Measurements from ENCODE around the gene SUGCT. TPM values are rescaled to one million over a fixed set of nuclear protein-coding genes. Genes with fewer than 3 reads are reported as not detected.
A peak's percentile ranks its signal among the peaks of the same experiment; 100 is the strongest.
"Not testable (repeated sequence)": the region's sequence is repeated elsewhere in the genome, so short reads cannot be mapped to it uniquely, and the experiment has no call there.

SUGCT gene
- total RNA-seq, 2 experiments from 2014 or later: 0.21 to 0.61 TPM

DNA sequence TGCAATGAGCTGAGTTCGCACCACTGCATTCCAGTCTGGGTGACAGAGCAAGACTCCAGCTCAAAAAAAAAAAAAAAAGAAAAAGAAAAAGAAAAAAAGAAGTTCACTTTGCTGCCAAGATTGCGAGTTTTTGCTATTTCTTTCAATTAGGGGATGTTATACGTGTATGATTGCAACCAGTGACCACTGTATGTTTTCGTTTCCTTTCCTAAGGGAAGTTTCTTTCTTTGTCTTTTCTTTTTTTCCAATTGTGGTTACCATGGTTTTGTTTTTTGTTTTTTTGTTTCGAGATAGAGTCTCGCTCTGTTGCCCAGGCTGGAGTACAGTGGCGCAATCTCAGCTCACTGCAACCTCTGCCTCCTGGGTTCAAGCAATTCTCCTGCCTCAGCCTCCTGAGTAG, 16.6 kb upstream of the SUGCT start:
- H3K4me3 Mint-ChIP-seq; ATAC-seq; H3K27ac Mint-ChIP-seq; DNase-seq; CTCF ChIA-PET; H3K4me1 Mint-ChIP-seq; H3K9me3 Mint-ChIP-seq (ENCODE audit: low read depth); H3K27me3 Mint-ChIP-seq; H3K36me3 Mint-ChIP-seq: not testable (repeated sequence)

DNA sequence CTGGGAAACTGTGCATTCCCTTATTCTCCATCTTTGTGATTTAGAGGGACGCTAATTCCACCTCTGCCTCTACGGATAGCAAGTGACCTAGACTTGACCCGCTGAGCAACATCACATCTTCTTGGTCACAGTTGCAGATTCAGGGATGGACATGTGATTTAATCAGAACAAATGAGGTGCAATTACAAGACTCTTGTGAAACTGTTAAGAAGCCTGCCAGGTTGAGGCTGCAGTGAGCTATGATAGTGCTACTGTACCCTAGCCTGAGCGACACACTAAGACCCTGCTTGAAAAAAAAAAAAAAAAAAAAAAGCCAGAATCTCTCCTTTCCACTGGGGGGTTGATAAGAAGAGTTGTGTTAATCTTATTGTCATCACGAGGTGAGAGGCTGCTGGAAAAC, 14.8 kb upstream of the SUGCT start:
- no peak overlapping the region for H3K27ac Mint-ChIP-seq
- CTCF ChIA-PET: no interaction called here
- no peak for ATAC-seq
- no peaks in the 10 kb centered on the region for H3K9me3 Mint-ChIP-seq (ENCODE audit: low read depth)
- H3K4me3 Mint-ChIP-seq: no peak overlapping the region
- DNase-seq: no peak
- no peaks in the 10 kb centered on the region for H3K27me3 Mint-ChIP-seq
- H3K36me3 Mint-ChIP-seq: peaks cover 7% of the 10 kb centered on the region
- no peaks in the 10 kb centered on the region for H3K4me1 Mint-ChIP-seq

GRCh38 chr7:40122100-40122939, 12.5 kb upstream of the SUGCT start:
- not testable (repeated sequence) for DNase-seq; H3K36me3 Mint-ChIP-seq; H3K4me3 Mint-ChIP-seq; H3K27ac Mint-ChIP-seq; H3K9me3 Mint-ChIP-seq (ENCODE audit: low read depth); H3K27me3 Mint-ChIP-seq; H3K4me1 Mint-ChIP-seq; ATAC-seq
- CTCF ChIA-PET: interaction anchor here (2.2 kb wide), 1 partner anchor 12 kb away, joined by 7 read pairs; the partner anchor contains the start of genes MPLKIP and SUGCT

DNA sequence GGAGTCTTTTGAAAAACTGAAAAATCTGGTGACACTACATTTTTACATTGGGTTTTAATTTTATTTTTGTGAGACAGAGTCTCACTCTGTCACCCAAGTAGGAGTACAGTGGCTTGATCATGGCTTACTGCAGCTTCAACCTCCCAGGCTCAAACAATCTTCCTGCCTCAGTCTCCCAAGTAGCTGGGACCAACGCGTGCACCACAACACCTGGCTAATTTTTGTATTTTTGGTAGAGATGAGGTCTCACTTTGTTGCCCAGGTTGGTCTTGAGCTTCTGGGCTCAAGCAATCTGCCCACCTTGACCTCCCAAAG, 11.9 kb upstream of the SUGCT start:
- no peak overlapping the region for H3K4me3 Mint-ChIP-seq
- CTCF ChIA-PET: interaction anchor here (2.2 kb wide), 1 partner anchor 12 kb away, joined by 7 read pairs; the partner anchor contains the start of genes MPLKIP and SUGCT

GRCh38 chr7:40133561-40134427, 1.0 kb upstream of the SUGCT start:
- ATAC-seq: peak; percentile 74
- no peak for DNase-seq
- H3K27me3 Mint-ChIP-seq: peaks cover 2% of the 10 kb centered on the region
- H3K36me3 Mint-ChIP-seq: peaks cover 12% of the 10 kb centered on the region
- H3K4me1 Mint-ChIP-seq: peaks cover 29% of the 10 kb centered on the region
- H3K27ac Mint-ChIP-seq: peak overlapping the region; percentile 91
- H3K4me3 Mint-ChIP-seq: peak overlapping the region; percentile 86
- H3K9me3 Mint-ChIP-seq (ENCODE audit: low read depth): no peaks in the 10 kb centered on the region
- CTCF ChIA-PET: interaction anchor here (0.7 to 4.6 kb wide), 11 partner anchors 9 to 553 kb away, joined by 3 to 17 read pairs (median 5); partner anchors contain the start of gene CDK13

More for the DNA sequence above, 11.9 kb upstream of the SUGCT start:
- no peak for ATAC-seq
- H3K27me3 Mint-ChIP-seq: no peaks in the 10 kb centered on the region
- H3K4me1 Mint-ChIP-seq: no peaks in the 10 kb centered on the region
- H3K9me3 Mint-ChIP-seq (ENCODE audit: low read depth): no peaks in the 10 kb centered on the region
- H3K27ac Mint-ChIP-seq: no peak overlapping the region
- no peak for DNase-seq
- peaks cover 9% of the 10 kb centered on the region for H3K36me3 Mint-ChIP-seq

DNA sequence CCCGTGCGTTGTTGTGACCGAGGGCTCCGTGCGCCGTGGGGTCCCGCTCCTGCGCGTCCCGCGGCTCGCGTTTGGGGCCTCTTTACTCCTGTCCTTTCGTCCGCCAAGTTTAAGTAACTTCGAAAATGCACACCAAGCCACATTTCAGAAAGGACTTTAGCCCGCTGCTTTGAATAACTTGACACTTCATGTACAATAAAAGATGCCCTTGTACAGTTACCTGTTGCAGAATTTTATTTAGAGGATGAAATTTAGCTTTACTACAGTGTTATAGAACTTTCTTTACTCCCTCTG, 459 bp downstream of the SUGCT start:
- peak; percentile 3 for ATAC-seq

DNA sequence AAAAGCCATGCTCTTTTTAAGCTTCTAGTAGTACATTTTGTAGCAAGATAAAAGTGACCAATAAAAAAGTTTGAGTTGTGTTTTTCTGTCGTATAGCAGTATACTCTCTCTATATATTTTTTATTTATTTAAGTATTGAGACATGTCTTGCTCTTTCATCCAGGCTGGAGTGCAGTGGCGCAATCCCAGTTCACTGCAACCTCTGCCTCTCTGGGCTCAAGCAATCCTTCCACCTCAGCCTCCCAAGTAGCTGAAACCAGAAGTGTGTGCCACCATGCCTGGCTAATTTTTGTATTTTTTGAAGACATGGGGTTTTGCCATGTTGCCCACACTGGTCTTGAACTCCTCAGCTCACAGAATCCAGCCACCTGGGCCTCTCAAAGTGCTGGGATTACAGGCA, 2.8 kb downstream of the SUGCT start:
- DNase-seq: no peak

More for the DNA sequence above, 459 bp downstream of the SUGCT start:
- Mint-ChIP-seq H3K27ac (no peak overlapping the region), H3K4me3 (peak overlapping the region; percentile 53), H3K36me3 (peaks cover 10% of the 10 kb centered on the region), H3K27me3 (peaks cover 2% of the 10 kb centered on the region), H3K4me1 (peaks cover 26% of the 10 kb centered on the region), H3K9me3 (ENCODE audit: low read depth) (no peaks in the 10 kb centered on the region)
- CTCF ChIA-PET: interaction anchor here (0.7 to 4.6 kb wide), 11 partner anchors 12 to 556 kb away, joined by 3 to 17 read pairs (median 5); partner anchors contain the start of gene CDK13
- no peak for DNase-seq

GRCh38 chr7:40138973-40139372, 4.2 kb downstream of the SUGCT start:
- DNase-seq (no peak), ATAC-seq (no peak)
- H3K27me3 Mint-ChIP-seq: peaks cover 4% of the 10 kb centered on the region
- no peaks in the 10 kb centered on the region for H3K9me3 Mint-ChIP-seq (ENCODE audit: low read depth)
- H3K4me3 Mint-ChIP-seq: no peak overlapping the region
- CTCF ChIA-PET: no interaction called here
- no peak overlapping the region for H3K27ac Mint-ChIP-seq
- H3K4me1 Mint-ChIP-seq: peaks cover 2% of the 10 kb centered on the region
- no peaks in the 10 kb centered on the region for H3K36me3 Mint-ChIP-seq

More for the DNA sequence above, 2.8 kb downstream of the SUGCT start:
- no peak for ATAC-seq
- H3K36me3 Mint-ChIP-seq: peaks cover 4% of the 10 kb centered on the region
- no peak overlapping the region for H3K27ac Mint-ChIP-seq
- peaks cover 2% of the 10 kb centered on the region for H3K27me3 Mint-ChIP-seq
- peaks cover 11% of the 10 kb centered on the region for H3K4me1 Mint-ChIP-seq
- CTCF ChIA-PET: no interaction called here
- H3K4me3 Mint-ChIP-seq: no peak overlapping the region
- no peaks in the 10 kb centered on the region for H3K9me3 Mint-ChIP-seq (ENCODE audit: low read depth)

GRCh38 chr7:40139891-40140290, 5.1 kb downstream of the SUGCT start:
- H3K27me3 Mint-ChIP-seq; DNase-seq; H3K4me1 Mint-ChIP-seq; H3K27ac Mint-ChIP-seq; ATAC-seq; H3K36me3 Mint-ChIP-seq; CTCF ChIA-PET; H3K4me3 Mint-ChIP-seq; H3K9me3 Mint-ChIP-seq (ENCODE audit: low read depth): not testable (repeated sequence)

- H3K4me1 Mint-ChIP-seq; H3K4me3 Mint-ChIP-seq; H3K27me3 Mint-ChIP-seq; ATAC-seq; H3K27ac Mint-ChIP-seq; H3K9me3 Mint-ChIP-seq (ENCODE audit: low read depth); H3K36me3 Mint-ChIP-seq; DNase-seq; CTCF ChIA-PET: not testable (repeated sequence)
These were observed 7.1 kb downstream of the SUGCT start for GRCh38 chr7:40141916-40142315.

- not testable (repeated sequence) for H3K27ac Mint-ChIP-seq; H3K27me3 Mint-ChIP-seq; ATAC-seq; DNase-seq; H3K4me3 Mint-ChIP-seq; H3K9me3 Mint-ChIP-seq (ENCODE audit: low read depth); H3K36me3 Mint-ChIP-seq; H3K4me1 Mint-ChIP-seq
- CTCF ChIA-PET: interaction anchor here (0.7 kb wide), 1 partner anchor 218 kb away, joined by 4 read pairs; no protein-coding TSS in a partner anchor
These were observed 10.9 kb downstream of the SUGCT start for GRCh38 chr7:40145596-40146130.

DNA sequence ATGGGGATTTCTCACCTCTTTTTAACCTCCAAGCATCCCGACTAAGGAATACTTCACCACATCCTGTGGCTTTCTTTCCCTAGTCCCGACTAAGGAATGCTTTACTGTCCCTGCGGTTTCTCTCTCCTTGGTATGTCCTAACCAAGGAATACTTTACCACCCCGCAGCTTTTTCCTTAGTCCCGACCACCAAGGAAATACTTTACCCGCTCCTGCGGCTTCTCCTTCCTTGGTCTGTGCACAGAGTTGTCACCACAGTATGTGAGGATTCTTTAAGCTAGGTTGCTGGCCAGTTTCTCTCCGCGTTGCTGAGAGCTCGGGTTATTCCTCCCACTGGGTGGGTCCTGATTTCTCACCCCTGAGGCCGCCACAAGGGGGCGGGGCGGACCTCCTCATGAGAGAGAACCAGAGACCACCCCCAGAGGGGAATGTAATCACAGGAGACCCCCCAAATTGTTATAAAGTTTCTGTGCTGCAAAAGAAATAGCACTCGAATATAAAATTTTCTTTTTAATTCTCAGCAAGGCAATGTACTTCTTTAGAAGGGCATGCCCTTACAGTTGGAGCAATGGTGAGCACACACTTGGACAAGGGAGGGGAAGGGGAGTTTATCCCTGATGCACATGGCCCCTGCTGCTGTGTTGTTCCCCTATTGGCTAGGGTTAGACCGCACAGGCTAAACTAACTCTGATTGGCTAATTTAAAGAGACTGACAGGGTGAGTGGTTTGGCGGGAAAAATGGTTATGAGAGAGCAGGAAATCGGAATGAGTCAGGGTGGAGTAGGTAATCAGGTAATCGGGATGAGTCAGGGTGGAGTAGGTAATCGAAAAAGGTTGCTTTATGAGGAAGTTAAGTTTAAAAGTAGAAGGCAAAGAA, 12.8 kb downstream of the SUGCT start:
- Mint-ChIP-seq H3K9me3 (ENCODE audit: low read depth) (no peaks in the 10 kb centered on the region), H3K27ac (no peak overlapping the region), H3K36me3 (no peaks in the 10 kb centered on the region), H3K4me3 (no peak overlapping the region), H3K4me1 (no peaks in the 10 kb centered on the region), H3K27me3 (peaks cover 8% of the 10 kb centered on the region)
- CTCF ChIA-PET: no interaction called here
- no peak for DNase-seq
- ATAC-seq: no peak

DNA sequence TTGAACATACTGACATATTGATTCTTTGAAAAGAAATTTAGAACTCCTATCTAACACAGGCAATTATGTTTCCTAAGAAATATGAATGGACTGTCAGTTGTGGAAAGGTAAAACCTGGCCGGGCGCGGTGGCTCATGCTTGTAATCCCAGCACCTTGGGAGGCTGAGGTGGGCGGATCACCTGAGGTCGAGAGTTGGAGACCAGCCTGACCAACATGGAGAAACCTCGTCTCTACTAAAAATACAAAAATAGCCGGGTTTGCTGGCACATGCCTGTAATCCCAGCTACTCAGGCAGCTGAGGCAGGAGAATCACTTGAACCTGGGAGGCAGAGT, 13.4 kb downstream of the SUGCT start:
- DNase-seq; CTCF ChIA-PET; H3K27me3 Mint-ChIP-seq; H3K36me3 Mint-ChIP-seq; H3K9me3 Mint-ChIP-seq (ENCODE audit: low read depth); H3K4me3 Mint-ChIP-seq; H3K4me1 Mint-ChIP-seq; ATAC-seq; H3K27ac Mint-ChIP-seq: not testable (repeated sequence)
